Measurements from ENCODE around the gene MCCC1. TPM values are rescaled to one million over a fixed set of nuclear protein-coding genes. Genes with fewer than 3 reads are reported as not detected.

MCCC1 gene
- total and polyA plus RNA-seq, 10 of the 15 experiments (the other 5 are each of a cell fraction or from before 2014, with no cell fraction given), result 35.0 to 71.7 (median 47.0) TPM

GRCh38 chr3:183099026-183099837 is at the start of gene MCCC1 (continued):
- no peak for TF ChIP-seq ZBTB40 (IDR thresholded peaks at IDR 0.05; ENCODE audit: borderline replicate concordance)
- TF ChIP-seq, protein P1, sequence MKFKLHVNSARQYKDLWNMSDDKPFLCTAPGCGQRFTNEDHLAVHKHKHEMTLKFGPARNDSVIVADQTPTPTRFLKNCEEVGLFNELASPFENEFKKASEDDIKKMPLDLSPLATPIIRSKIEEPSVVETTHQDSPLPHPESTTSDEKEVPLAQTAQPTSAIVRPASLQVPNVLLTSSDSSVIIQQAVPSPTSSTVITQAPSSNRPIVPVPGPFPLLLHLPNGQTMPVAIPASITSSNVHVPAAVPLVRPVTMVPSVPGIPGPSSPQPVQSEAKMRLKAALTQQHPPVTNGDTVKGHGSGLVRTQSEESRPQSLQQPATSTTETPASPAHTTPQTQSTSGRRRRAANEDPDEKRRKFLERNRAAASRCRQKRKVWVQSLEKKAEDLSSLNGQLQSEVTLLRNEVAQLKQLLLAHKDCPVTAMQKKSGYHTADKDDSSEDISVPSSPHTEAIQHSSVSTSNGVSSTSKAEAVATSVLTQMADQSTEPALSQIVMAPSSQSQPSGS (IDR thresholded peaks at IDR 0.05; ENCODE audit: low read length), result no peak
- no peak for TF ChIP-seq MYB (IDR thresholded peaks at IDR 0.05; ENCODE audit: borderline replicate concordance, low read depth, low read length)
- peak; percentile 61 for TF ChIP-seq SMAD1 (IDR thresholded peaks at IDR 0.05; ENCODE audit: low read depth, partially characterized antibody)
- TF ChIP-seq POLR2AphosphoS2 (IDR thresholded peaks at IDR 0.05; ENCODE audit: low read depth, low read length), result peak; percentile 75
- peak; percentile 97 for TF ChIP-seq RAD51 (IDR thresholded peaks at IDR 0.05)
- no peak for TF ChIP-seq PAX8 (IDR thresholded peaks at IDR 0.05)
- TF ChIP-seq, protein P2, sequence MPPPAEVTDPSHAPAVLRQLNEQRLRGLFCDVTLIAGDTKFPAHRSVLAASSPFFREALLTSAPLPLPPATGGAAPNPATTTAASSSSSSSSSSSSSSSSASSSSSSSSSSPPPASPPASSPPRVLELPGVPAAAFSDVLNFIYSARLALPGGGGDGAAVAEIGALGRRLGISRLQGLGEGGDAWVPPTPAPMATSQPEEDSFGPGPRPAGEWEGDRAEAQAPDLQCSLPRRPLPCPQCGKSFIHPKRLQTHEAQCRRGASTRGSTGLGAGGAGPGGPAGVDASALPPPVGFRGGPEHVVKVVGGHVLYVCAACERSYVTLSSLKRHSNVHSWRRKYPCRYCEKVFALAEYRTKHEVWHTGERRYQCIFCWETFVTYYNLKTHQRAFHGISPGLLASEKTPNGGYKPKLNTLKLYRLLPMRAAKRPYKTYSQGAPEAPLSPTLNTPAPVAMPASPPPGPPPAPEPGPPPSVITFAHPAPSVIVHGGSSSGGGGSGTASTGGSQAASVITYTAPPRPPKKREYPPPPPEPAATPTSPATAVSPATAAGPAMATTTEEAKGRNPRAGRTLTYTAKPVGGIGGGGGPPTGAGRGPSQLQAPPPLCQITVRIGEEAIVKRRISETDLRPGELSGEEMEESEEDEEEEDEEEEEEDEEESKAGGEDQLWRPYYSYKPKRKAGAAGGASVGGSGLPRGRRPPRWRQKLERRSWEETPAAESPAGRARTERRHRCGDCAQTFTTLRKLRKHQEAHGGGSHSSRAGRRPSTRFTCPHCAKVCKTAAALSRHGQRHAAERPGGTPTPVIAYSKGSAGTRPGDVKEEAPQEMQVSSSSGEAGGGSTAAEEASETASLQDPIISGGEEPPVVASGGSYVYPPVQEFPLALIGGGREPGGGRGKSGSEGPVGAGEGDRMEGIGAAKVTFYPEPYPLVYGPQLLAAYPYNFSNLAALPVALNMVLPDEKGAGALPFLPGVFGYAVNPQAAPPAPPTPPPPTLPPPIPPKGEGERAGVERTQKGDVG (CRISPR knock-in tag; IDR thresholded peaks at IDR 0.05), result no peak
- peak; percentile 77 for TF ChIP-seq GATAD2B (conservative IDR thresholded peaks at IDR 0.05; ENCODE audit: low read depth)
- peak; percentile 28 for TF ChIP-seq HDAC6 (IDR thresholded peaks at IDR 0.05; ENCODE audit: unreplicated experiment)
- TF ChIP-seq, protein P3, sequence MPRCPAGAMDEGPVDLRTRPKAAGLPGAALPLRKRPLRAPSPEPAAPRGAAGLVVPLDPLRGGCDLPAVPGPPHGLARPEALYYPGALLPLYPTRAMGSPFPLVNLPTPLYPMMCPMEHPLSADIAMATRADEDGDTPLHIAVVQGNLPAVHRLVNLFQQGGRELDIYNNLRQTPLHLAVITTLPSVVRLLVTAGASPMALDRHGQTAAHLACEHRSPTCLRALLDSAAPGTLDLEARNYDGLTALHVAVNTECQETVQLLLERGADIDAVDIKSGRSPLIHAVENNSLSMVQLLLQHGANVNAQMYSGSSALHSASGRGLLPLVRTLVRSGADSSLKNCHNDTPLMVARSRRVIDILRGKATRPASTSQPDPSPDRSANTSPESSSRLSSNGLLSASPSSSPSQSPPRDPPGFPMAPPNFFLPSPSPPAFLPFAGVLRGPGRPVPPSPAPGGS (IDR thresholded peaks at IDR 0.05; ENCODE audit: borderline replicate concordance, insufficient read depth, low read depth, low read length, poor library complexity, severe bottlenecking), result no peak
- no peak for TF ChIP-seq CBX5 (IDR thresholded peaks at IDR 0.05; ENCODE audit: low read depth)
- TF ChIP-seq RCOR1 (conservative IDR thresholded peaks at IDR 0.05; ENCODE audit: low read depth, low read length), result peak; percentile 67; the same call in 1 of the 2 replicates
- no peak for TF ChIP-seq CHD4 (IDR thresholded peaks at IDR 0.05)
- TF ChIP-seq SREBF1 (IDR thresholded peaks at IDR 0.05; ENCODE audit: low read length), result no peak
- peak; percentile 88 for TF ChIP-seq SIN3A (IDR thresholded peaks at IDR 0.05; ENCODE audit: low read depth, low read length)
- 0 out of 2 replicates have a peak, but pooled peaks have one; percentile 11 for TF ChIP-seq IRF4 (IDR thresholded peaks at IDR 0.05; ENCODE audit: low read depth, low read length)
- TF ChIP-seq HSF1 (IDR thresholded peaks at IDR 0.05; ENCODE audit: low read depth, low read length), result no peak

Data from GM12878 (cell line).